NT2/D1 (cell line): Measurements from ENCODE around the gene ASIP.
"Not testable (repeated sequence)": the region's sequence is repeated elsewhere in the genome, so short reads cannot be mapped to it uniquely, and the experiment has no call there.

Source experiments
- DNase-seq: peaks from one replicate; pipeline ENCODE4 v3.0.0-alpha.2; 2011; ENCODE audit warnings: low read depth, low spot score
- H3K27me3 ChIP-seq: 2 replicates; pipeline ENCODE4 v1.6.0; 2011; ENCODE audit warnings: mild to moderate bottlenecking; ENCODE audit not compliant: insufficient read length, insufficient read depth
- H3K36me3 ChIP-seq: 2 replicates; pipeline ENCODE4 v1.6.1; 2011; ENCODE audit warnings: mild to moderate bottlenecking, low read length, mixed read lengths; ENCODE audit not compliant: insufficient read depth, insufficient read length
- H3K4me1 ChIP-seq: 2 replicates; pipeline ENCODE4 v1.5.1; 2011; ENCODE audit not compliant: insufficient read depth, insufficient read length
- H3K4me3 ChIP-seq: 2 replicates; pipeline ENCODE4 v1.5.1; 2011; ENCODE audit warnings: low read depth; ENCODE audit not compliant: insufficient read length
- H3K9ac ChIP-seq: 2 replicates; pipeline ENCODE4 v1.6.0; 2011; ENCODE audit warnings: low read depth; ENCODE audit not compliant: insufficient read length
- H3K9me3 ChIP-seq: 2 replicates; pipeline ENCODE4 v1.5.1; 2011; ENCODE audit warnings: mild to moderate bottlenecking, low read length; ENCODE audit not compliant: insufficient read depth
- SUZ12 ChIP-seq: IDR thresholded peaks from 2 replicates; pipeline ENCODE4 v1.6.1; 2011; ENCODE audit not compliant: insufficient read length, insufficient read depth; ENCODE audit errors: extremely low read depth
- YY1 ChIP-seq: IDR thresholded peaks from 2 replicates; pipeline ENCODE4 v1.6.1; 2011; ENCODE audit not compliant: insufficient read length, insufficient read depth
- ZNF274 ChIP-seq: IDR thresholded peaks from 2 replicates; pipeline ENCODE4 v1.6.1; 2011; ENCODE audit warnings: mild to moderate bottlenecking, low read depth, low read length

ASIP gene

GRCh38 chr20:34243377-34243776 is 2.2 kb downstream of the ASIP start:
- Histone ChIP-seq H3K4me1 (no peaks in the 10 kb centered on the region), H3K4me3 (no peak overlapping the region), H3K27me3 (no peaks in the 10 kb centered on the region), H3K9ac (no peak overlapping the region), H3K9me3 (no peaks in the 10 kb centered on the region), H3K36me3 (no peaks in the 10 kb centered on the region)
- TF ChIP-seq YY1 (no peak), ZNF274 (no peak), SUZ12 (no peak)
- no peak for DNase-seq

- Histone ChIP-seq H3K9ac (no peak overlapping the region), H3K4me1 (peaks cover 2% of the 10 kb centered on the region), H3K9me3 (no peaks in the 10 kb centered on the region), H3K27me3 (no peaks in the 10 kb centered on the region), H3K36me3 (no peaks in the 10 kb centered on the region), H3K4me3 (no peak overlapping the region)
- TF ChIP-seq ZNF274 (no peak), SUZ12 (no peak), YY1 (no peak)
- DNase-seq: no peak
Measured at GRCh38 chr20:34246126-34246626, 5.0 kb downstream of the ASIP start.

- Histone ChIP-seq H3K27me3 (no peaks in the 10 kb centered on the region), H3K4me3 (no peak overlapping the region), H3K4me1 (peaks cover 2% of the 10 kb centered on the region), H3K9ac (no peak overlapping the region), H3K9me3 (no peaks in the 10 kb centered on the region), H3K36me3 (no peaks in the 10 kb centered on the region)
- TF ChIP-seq ZNF274: no peak
- TF ChIP-seq YY1: no peak
- TF ChIP-seq SUZ12: no peak
- DNase-seq: no peak
Measured at GRCh38 chr20:34249291-34249690, 8.1 kb downstream of the ASIP start.

- Histone ChIP-seq H3K4me3 (no peak overlapping the region), H3K9me3 (no peaks in the 10 kb centered on the region), H3K4me1 (peaks cover 2% of the 10 kb centered on the region), H3K36me3 (no peaks in the 10 kb centered on the region), H3K27me3 (no peaks in the 10 kb centered on the region), H3K9ac (no peak overlapping the region)
- TF ChIP-seq YY1 (no peak), SUZ12 (no peak), ZNF274 (no peak)
- DNase-seq: no peak
Measured at GRCh38 chr20:34250005-34250404, 8.8 kb downstream of the ASIP start.

- no peak overlapping the region for H3K9ac ChIP-seq
- H3K9me3 ChIP-seq: no peaks in the 10 kb centered on the region
- TF ChIP-seq SUZ12 (no peak), ZNF274 (no peak), YY1 (no peak)
- no peak for DNase-seq
- H3K4me3 ChIP-seq: no peak overlapping the region
- no peaks in the 10 kb centered on the region for H3K36me3 ChIP-seq
- no peaks in the 10 kb centered on the region for H3K27me3 ChIP-seq
- peaks cover 3% of the 10 kb centered on the region for H3K4me1 ChIP-seq
Measured at GRCh38 chr20:34251619-34252018, 10.4 kb downstream of the ASIP start.

GRCh38 chr20:34252431-34253086 is 11.3 kb downstream of the ASIP start:
- not testable (repeated sequence) for H3K27me3 ChIP-seq, H3K4me3 ChIP-seq, H3K36me3 ChIP-seq, DNase-seq, H3K9ac ChIP-seq, H3K4me1 ChIP-seq, H3K9me3 ChIP-seq

- no peak for DNase-seq
- H3K4me1 ChIP-seq: peaks cover 2% of the 10 kb centered on the region
- H3K36me3 ChIP-seq: no peaks in the 10 kb centered on the region
- no peak overlapping the region for H3K4me3 ChIP-seq
- no peaks in the 10 kb centered on the region for H3K27me3 ChIP-seq
- no peak overlapping the region for H3K9ac ChIP-seq
- TF ChIP-seq ZNF274: no peak
- no peak for TF ChIP-seq YY1
- no peak for TF ChIP-seq SUZ12
- no peaks in the 10 kb centered on the region for H3K9me3 ChIP-seq
Measured at GRCh38 chr20:34254979-34255378, 13.8 kb downstream of the ASIP start.
